Measurements from ENCODE around the gene STAT5A. TPM values are rescaled to one million over a fixed set of nuclear protein-coding genes. Genes with fewer than 3 reads are reported as not detected.

Gene STAT5A
- total and polyA plus RNA-seq, 9 of the 15 experiments (the other 6 are each of a cell fraction or from before 2014, with no cell fraction given) = 79.9 to 415 (median 196) TPM

DNA sequence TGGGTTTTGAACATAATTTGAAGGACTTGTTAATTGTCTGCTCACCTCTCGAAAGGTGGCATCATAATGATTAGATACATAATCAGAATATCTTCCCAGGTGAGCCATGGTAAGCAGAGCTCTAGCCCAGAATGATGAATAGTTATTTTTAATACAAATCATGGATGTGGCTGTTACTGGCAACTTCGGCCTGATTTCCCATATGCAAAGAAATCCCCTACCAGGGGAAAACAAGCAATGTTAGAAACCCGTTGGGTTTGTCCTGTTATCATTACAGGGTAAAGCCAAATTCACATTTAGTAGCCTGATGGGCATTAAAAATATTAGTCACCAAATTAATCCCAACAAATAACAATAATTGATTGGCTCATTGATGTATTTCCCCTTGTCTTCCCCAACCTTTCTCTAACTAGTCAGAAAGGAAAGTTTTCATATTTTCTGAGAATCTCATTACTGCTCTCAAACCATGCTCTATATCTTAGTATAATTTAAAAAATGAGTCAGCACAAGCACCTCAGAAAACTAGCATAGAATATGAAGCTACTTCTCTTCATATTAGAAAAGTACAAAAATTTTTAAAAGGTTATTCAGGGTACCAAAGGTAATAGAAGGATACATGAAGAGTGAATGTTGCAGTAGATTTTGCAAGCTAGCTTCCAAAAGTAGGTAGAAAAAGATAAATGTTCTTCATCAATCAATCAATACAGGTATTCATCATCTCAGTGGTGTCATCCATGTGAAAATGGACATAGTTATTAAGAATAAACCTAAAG, 17.1 kb upstream of the STAT5A start (continued):
- TF ChIP-seq ZBTB26 (CRISPR knock-in tag; IDR thresholded peaks at IDR 0.05) = no peak
- no peak for TF ChIP-seq ELK1 (CRISPR knock-in tag; IDR thresholded peaks at IDR 0.05)
- no peak for TF ChIP-seq ZNF217 (CRISPR knock-in tag; IDR thresholded peaks at IDR 0.05)
- TF ChIP-seq RFX1 (IDR thresholded peaks at IDR 0.05) = no peak
- no peak for TF ChIP-seq TAL1 (IDR thresholded peaks at IDR 0.05)

DNA sequence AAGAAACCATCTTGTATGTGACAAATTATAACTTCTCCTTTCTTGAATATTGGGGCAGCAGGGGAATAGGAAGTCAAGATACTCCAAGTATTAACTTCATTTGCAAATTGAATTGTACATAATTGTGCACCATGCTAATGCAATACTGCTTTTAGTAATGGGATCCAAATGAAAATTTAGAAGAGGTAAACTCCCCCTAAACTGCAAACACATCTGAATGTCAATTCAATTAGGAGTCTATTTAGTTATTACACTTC, 16.6 kb upstream of the STAT5A start:
- no peak overlapping the region for H2AFZ ChIP-seq (ENCODE audit: low read depth, low read length)
- in situ Hi-C loops (cut with MboI) (no loop called here), intact Hi-C loops (cut with micrococcal nuclease) (no loop called here)
- CTCF ChIA-PET (ENCODE audit: low intra/inter-chr PET ratio) = no interaction called here
- H3K79me2 ChIP-seq (ENCODE audit: control insufficient read depth, insufficient read depth, low read length) = peaks cover 98% of the 10 kb centered on the region
- BruUV-seq (replicated peaks) = no TSS peak
- peak overlapping the region; percentile 95 for H3K4me2 ChIP-seq (ENCODE audit: insufficient read depth, low read length)
- H3K4me1 ChIP-seq (replicated peaks in 1 of 2; ENCODE audit: control insufficient read depth in 2 of 2, insufficient read depth in 2 of 2, low read length in 2 of 2) = peaks cover 13 to 16% of the 10 kb centered on the region in 2 experiments
- H3K27me3 ChIP-seq (ENCODE audit: control insufficient read depth in 2 of 2, insufficient read depth in 2 of 2, low read length in 2 of 2) = no peaks in the 10 kb centered on the region
- DNase-seq (ENCODE audit: extremely low read depth in 1 of 4, low spot score in 3 of 4) (no peak), FAIRE-seq (no peak), ATAC-seq (no peak)
- peak overlapping the region; percentile 93 for H3K27ac ChIP-seq (ENCODE audit: extremely low read depth, low read depth, low read length)
- H3K36me3 ChIP-seq (ENCODE audit: control insufficient read depth, insufficient read depth, low read length) = peaks cover 49% of the 10 kb centered on the region
- H4K20me1 ChIP-seq (replicated peaks; ENCODE audit: control insufficient read depth, insufficient read depth, low read length) = no peaks in the 10 kb centered on the region
- TF ChIP-seq POLR2G (IDR thresholded peaks at IDR 0.05; ENCODE audit: low read depth, low read length) (no peak; the same call in 1 of the 2 replicates), ZBTB7A (IDR thresholded peaks at IDR 0.05; ENCODE audit: borderline replicate concordance, control insufficient read depth, low read depth, low read length) (no peak), TAF1 (IDR thresholded peaks at IDR 0.05; ENCODE audit: control insufficient read depth, extremely low read depth, insufficient read depth, low read length, severe bottlenecking) (peak; percentile 8), ZNF79 (CRISPR knock-in tag; IDR thresholded peaks at IDR 0.05; ENCODE audit: low read depth) (no peak), ZFP1 (CRISPR knock-in tag; IDR thresholded peaks at IDR 0.05) (no peak), ARID2 (IDR thresholded peaks at IDR 0.05) (0 out of 2 replicates have a peak, but pooled peaks have one; percentile 30), RAD51 (IDR thresholded peaks at IDR 0.05; ENCODE audit: borderline replicate concordance, low read depth) (0 out of 2 replicates have a peak, but pooled peaks have one; percentile 13), BDP1 (IDR thresholded peaks at IDR 0.05; ENCODE audit: insufficient read depth, insufficient read length) (no peak), MLLT1 (IDR thresholded peaks at IDR 0.05) (peak in 1 of 2 experiments; percentile 12; a peak in 1 of 4 replicates), TAF9B (IDR thresholded peaks at IDR 0.05; ENCODE audit: partially characterized antibody) (peak; percentile 13), MYNN (IDR thresholded peaks at IDR 0.05) (no peak), MYNN (CRISPR knock-in tag; IDR thresholded peaks at IDR 0.05) (no peak), KLF10 (CRISPR knock-in tag; IDR thresholded peaks at IDR 0.05) (no peak)
- H3K9ac ChIP-seq (ENCODE audit: insufficient read depth in 1 of 2, low read depth in 2 of 2, low read length in 2 of 2) = peak overlapping the region in 1 of 2 experiments; percentile 84; a peak in 2 of 4 replicates
- H3K9me1 ChIP-seq (ENCODE audit: control insufficient read depth, insufficient read depth, low read length) = no peaks in the 10 kb centered on the region
- POLR2A ChIA-PET = interaction anchor here (0.6 to 1.6 kb wide), 3 partner anchors 49 to 1763 kb away, joined by 3 to 4 read pairs (median 3); no protein-coding TSS in a partner anchor
- H3K4me3 ChIP-seq = peak overlapping the region; percentile 81
- no peaks in the 10 kb centered on the region for H3K9me3 ChIP-seq (replicated peaks; ENCODE audit: control insufficient read depth, insufficient read depth, low read depth, low read length)

Measured in K562 (cell line).